ENCODE data around the gene TLE7.

DNA sequence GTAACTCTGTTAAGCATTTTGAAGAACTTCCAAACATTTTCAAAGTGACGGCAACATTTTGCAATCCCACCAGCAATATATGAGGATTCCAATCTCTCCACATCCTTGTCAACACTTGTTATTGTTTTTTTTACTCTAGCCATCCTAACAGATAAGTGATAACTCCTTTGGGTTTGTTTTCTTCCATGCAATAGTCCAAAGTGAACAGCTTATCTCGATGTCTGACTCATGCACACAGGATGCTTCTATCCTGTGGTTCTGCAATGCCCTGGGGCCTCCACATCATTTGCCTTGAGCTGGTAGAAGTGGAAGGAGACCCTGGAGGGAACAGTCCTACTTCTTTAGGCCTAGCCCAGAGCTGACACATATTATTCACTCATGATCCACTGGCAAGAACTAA is 13.0 kb downstream of the TLE7 start:
- TF ChIP-seq, protein P1, sequence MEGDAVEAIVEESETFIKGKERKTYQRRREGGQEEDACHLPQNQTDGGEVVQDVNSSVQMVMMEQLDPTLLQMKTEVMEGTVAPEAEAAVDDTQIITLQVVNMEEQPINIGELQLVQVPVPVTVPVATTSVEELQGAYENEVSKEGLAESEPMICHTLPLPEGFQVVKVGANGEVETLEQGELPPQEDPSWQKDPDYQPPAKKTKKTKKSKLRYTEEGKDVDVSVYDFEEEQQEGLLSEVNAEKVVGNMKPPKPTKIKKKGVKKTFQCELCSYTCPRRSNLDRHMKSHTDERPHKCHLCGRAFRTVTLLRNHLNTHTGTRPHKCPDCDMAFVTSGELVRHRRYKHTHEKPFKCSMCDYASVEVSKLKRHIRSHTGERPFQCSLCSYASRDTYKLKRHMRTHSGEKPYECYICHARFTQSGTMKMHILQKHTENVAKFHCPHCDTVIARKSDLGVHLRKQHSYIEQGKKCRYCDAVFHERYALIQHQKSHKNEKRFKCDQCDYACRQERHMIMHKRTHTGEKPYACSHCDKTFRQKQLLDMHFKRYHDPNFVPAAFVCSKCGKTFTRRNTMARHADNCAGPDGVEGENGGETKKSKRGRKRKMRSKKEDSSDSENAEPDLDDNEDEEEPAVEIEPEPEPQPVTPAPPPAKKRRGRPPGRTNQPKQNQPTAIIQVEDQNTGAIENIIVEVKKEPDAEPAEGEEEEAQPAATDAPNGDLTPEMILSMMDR (conservative IDR thresholded peaks at IDR 0.05; ENCODE audit: low read depth in 2 of 2) = no peak
- TF ChIP-seq POLR2AphosphoS5 (IDR thresholded peaks at IDR 0.05; ENCODE audit: low read depth) = no peak
- TF ChIP-seq, protein P2, sequence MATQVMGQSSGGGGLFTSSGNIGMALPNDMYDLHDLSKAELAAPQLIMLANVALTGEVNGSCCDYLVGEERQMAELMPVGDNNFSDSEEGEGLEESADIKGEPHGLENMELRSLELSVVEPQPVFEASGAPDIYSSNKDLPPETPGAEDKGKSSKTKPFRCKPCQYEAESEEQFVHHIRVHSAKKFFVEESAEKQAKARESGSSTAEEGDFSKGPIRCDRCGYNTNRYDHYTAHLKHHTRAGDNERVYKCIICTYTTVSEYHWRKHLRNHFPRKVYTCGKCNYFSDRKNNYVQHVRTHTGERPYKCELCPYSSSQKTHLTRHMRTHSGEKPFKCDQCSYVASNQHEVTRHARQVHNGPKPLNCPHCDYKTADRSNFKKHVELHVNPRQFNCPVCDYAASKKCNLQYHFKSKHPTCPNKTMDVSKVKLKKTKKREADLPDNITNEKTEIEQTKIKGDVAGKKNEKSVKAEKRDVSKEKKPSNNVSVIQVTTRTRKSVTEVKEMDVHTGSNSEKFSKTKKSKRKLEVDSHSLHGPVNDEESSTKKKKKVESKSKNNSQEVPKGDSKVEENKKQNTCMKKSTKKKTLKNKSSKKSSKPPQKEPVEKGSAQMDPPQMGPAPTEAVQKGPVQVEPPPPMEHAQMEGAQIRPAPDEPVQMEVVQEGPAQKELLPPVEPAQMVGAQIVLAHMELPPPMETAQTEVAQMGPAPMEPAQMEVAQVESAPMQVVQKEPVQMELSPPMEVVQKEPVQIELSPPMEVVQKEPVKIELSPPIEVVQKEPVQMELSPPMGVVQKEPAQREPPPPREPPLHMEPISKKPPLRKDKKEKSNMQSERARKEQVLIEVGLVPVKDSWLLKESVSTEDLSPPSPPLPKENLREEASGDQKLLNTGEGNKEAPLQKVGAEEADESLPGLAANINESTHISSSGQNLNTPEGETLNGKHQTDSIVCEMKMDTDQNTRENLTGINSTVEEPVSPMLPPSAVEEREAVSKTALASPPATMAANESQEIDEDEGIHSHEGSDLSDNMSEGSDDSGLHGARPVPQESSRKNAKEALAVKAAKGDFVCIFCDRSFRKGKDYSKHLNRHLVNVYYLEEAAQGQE (IDR thresholded peaks at IDR 0.05; ENCODE audit: unreplicated experiment) = no peak
- TF ChIP-seq CREB1 (CRISPR knock-in tag; IDR thresholded peaks at IDR 0.05; ENCODE audit: low read depth) = no peak
- no peak for TF ChIP-seq EZH2 (IDR thresholded peaks at IDR 0.05; ENCODE audit: low read depth, unreplicated experiment)
- TF ChIP-seq JUNB (IDR thresholded peaks at IDR 0.05; ENCODE audit: unreplicated experiment) = no peak
- TF ChIP-seq EZH2phosphoT487 (IDR thresholded peaks at IDR 0.05; ENCODE audit: unreplicated experiment) = no peak
- TF ChIP-seq, protein P3, sequence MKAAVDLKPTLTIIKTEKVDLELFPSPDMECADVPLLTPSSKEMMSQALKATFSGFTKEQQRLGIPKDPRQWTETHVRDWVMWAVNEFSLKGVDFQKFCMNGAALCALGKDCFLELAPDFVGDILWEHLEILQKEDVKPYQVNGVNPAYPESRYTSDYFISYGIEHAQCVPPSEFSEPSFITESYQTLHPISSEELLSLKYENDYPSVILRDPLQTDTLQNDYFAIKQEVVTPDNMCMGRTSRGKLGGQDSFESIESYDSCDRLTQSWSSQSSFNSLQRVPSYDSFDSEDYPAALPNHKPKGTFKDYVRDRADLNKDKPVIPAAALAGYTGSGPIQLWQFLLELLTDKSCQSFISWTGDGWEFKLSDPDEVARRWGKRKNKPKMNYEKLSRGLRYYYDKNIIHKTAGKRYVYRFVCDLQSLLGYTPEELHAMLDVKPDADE (IDR thresholded peaks at IDR 0.05) = no peak
- TF ChIP-seq, protein P4, sequence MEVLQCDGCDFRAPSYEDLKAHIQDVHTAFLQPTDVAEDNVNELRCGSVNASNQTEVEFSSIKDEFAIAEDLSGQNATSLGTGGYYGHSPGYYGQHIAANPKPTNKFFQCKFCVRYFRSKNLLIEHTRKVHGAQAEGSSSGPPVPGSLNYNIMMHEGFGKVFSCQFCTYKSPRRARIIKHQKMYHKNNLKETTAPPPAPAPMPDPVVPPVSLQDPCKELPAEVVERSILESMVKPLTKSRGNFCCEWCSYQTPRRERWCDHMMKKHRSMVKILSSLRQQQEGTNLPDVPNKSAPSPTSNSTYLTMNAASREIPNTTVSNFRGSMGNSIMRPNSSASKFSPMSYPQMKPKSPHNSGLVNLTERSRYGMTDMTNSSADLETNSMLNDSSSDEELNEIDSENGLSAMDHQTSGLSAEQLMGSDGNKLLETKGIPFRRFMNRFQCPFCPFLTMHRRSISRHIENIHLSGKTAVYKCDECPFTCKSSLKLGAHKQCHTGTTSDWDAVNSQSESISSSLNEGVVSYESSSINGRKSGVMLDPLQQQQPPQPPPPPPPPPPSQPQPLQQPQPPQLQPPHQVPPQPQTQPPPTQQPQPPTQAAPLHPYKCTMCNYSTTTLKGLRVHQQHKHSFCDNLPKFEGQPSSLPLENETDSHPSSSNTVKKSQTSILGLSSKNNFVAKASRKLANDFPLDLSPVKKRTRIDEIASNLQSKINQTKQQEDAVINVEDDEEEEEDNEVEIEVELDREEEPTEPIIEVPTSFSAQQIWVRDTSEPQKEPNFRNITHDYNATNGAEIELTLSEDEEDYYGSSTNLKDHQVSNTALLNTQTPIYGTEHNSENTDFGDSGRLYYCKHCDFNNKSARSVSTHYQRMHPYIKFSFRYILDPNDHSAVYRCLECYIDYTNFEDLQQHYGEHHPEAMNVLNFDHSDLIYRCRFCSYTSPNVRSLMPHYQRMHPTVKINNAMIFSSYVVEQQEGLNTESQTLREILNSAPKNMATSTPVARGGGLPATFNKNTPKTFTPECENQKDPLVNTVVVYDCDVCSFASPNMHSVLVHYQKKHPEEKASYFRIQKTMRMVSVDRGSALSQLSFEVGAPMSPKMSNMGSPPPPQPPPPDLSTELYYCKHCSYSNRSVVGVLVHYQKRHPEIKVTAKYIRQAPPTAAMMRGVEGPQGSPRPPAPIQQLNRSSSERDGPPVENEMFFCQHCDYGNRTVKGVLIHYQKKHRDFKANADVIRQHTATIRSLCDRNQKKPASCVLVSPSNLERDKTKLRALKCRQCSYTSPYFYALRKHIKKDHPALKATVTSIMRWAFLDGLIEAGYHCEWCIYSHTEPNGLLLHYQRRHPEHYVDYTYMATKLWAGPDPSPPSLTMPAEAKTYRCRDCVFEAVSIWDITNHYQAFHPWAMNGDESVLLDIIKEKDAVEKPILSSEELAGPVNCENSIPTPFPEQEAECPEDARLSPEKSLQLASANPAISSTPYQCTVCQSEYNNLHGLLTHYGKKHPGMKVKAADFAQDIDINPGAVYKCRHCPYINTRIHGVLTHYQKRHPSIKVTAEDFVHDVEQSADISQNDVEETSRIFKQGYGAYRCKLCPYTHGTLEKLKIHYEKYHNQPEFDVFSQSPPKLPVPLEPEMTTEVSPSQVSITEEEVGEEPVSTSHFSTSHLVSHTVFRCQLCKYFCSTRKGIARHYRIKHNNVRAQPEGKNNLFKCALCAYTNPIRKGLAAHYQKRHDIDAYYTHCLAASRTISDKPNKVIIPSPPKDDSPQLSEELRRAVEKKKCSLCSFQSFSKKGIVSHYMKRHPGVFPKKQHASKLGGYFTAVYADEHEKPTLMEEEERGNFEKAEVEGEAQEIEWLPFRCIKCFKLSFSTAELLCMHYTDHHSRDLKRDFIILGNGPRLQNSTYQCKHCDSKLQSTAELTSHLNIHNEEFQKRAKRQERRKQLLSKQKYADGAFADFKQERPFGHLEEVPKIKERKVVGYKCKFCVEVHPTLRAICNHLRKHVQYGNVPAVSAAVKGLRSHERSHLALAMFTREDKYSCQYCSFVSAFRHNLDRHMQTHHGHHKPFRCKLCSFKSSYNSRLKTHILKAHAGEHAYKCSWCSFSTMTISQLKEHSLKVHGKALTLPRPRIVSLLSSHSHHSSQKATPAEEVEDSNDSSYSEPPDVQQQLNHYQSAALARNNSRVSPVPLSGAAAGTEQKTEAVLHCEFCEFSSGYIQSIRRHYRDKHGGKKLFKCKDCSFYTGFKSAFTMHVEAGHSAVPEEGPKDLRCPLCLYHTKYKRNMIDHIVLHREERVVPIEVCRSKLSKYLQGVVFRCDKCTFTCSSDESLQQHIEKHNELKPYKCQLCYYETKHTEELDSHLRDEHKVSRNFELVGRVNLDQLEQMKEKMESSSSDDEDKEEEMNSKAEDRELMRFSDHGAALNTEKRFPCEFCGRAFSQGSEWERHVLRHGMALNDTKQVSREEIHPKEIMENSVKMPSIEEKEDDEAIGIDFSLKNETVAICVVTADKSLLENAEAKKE (CRISPR knock-in tag; IDR thresholded peaks at IDR 0.05) = no peak
- no peak for TF ChIP-seq ZNF331 (CRISPR knock-in tag; IDR thresholded peaks at IDR 0.05; ENCODE audit: low read depth)

Measured in GM23338 (cell line).